ENCODE measurements around the gene LPP. TPM values are rescaled to one million over a fixed set of nuclear protein-coding genes. Genes with fewer than 3 reads are reported as not detected.

LPP gene
- total and polyA plus RNA-seq, 9 of the 15 experiments (the other 6 are each of a cell fraction or from before 2014, with no cell fraction given) = 0.07 to 0.18 TPM; not detected in 7

DNA sequence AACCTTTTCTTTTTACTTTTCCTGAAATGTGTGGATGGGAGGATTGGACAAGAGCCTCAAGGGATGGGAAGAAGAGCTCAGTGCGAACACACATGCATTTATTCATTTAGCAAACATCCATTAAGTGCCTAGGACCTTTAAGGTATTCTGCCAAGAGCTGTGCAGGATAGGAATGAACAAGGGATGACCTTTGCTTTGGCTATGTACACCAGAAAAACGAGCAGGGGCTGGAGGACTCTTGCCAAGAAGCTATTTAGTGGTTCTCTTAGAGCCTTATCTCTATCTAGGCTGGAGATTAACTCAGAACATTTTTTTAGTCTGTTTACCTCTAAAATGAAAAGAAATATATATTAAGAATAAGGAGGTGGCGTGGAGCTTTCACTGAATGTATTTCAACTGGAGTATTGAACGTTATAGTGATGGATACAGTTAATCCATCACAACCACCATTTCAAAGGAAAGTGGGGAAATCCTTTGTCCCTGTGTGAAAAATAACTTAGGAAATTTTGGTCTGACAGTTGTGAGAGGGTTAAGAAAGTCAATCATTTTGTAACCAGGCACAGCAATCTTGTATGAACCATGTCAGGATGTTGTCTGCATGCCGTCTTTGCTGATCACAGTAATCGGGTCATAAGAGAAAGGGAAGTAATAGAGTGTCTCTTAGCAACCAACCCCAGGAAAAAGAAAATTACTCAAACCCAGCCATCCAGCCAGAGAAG, 279.0 kb downstream of the LPP start:
- in situ Hi-C loops (cut with MboI) = no loop called here
- BruUV-seq (replicated peaks) = no TSS peak
- no peak overlapping the region for H3K4me2 ChIP-seq (ENCODE audit: insufficient read depth, low read length)
- intact Hi-C loops (cut with micrococcal nuclease) = no loop called here
- H3K36me3 ChIP-seq (ENCODE audit: control insufficient read depth, insufficient read depth, low read length) = no peaks in the 10 kb centered on the region
- no peak overlapping the region for H3K9ac ChIP-seq (ENCODE audit: insufficient read depth in 1 of 2, low read depth in 2 of 2, low read length in 2 of 2)
- no peak for TF ChIP-seq WHSC1 (IDR thresholded peaks at IDR 0.05; ENCODE audit: low read length)
- no peak for TF ChIP-seq ZNF311 (CRISPR knock-in tag; IDR thresholded peaks at IDR 0.05)
- H3K79me2 ChIP-seq (ENCODE audit: control insufficient read depth, insufficient read depth, low read length) = no peaks in the 10 kb centered on the region
- ATAC-seq (no peak), DNase-seq (ENCODE audit: extremely low read depth in 1 of 4, low spot score in 3 of 4) (no peak), FAIRE-seq (no peak)
- no peak overlapping the region for H3K4me3 ChIP-seq
- H2AFZ ChIP-seq (ENCODE audit: low read depth, low read length) = no peak overlapping the region
- no peaks in the 10 kb centered on the region for H4K20me1 ChIP-seq (replicated peaks; ENCODE audit: control insufficient read depth, insufficient read depth, low read length)
- H3K9me3 ChIP-seq (replicated peaks; ENCODE audit: control insufficient read depth, insufficient read depth, low read depth, low read length) = no peaks in the 10 kb centered on the region
- no peaks in the 10 kb centered on the region for H3K9me1 ChIP-seq (ENCODE audit: control insufficient read depth, insufficient read depth, low read length)
- WGBS (ENCODE audit: insufficient coverage, low coverage, missing lambda C conversion rate) = 0% methylated on average over 6 of the region's 6 CpGs
- no peak overlapping the region for H3K27ac ChIP-seq (ENCODE audit: extremely low read depth, low read depth, low read length)
- CTCF ChIA-PET (ENCODE audit: low intra/inter-chr PET ratio) = no interaction called here
- H3K27me3 ChIP-seq (ENCODE audit: control insufficient read depth in 2 of 2, insufficient read depth in 2 of 2, low read length in 2 of 2) = no peaks in the 10 kb centered on the region
- H3K4me1 ChIP-seq (replicated peaks in 1 of 2; ENCODE audit: control insufficient read depth in 2 of 2, insufficient read depth in 2 of 2, low read length in 2 of 2) = no peaks in the 10 kb centered on the region
- POLR2A ChIA-PET = no interaction called here

DNA sequence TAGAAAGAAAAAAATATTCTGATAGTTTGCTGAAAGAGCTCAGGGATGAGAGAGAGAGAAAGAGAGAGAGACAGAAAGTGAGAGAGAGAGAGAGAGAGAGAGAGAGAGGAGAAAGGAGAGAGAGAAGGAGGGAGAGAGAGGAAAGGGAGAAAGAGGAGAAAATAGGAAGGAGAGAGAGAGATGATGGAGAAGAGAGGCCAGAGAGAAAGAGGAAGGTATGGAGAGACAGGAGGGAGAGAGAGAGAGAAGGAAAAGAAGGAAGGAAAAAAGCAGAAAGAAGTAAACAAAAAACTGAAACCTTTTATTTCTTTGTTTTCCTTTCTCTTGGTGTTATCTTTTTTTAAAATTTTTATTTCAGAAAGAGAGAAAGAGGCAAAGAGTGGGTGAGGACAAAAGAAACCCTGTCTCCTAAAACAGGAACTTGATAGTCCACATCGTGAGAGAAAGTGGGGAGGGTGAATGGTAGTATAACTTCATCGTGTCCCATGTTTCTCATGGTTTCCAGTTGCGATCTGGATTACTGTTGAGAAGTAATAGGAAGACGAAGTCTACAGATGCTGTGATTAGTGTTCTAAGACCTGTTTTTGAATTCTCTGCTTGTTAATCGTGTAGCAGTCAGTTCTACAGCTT, 279.7 kb downstream of the LPP start:
- H3K4me3 ChIP-seq = no peak overlapping the region
- FAIRE-seq = no peak
- CTCF ChIA-PET (ENCODE audit: low intra/inter-chr PET ratio) = no interaction called here
- POLR2A ChIA-PET = no interaction called here
- no peaks in the 10 kb centered on the region for H3K36me3 ChIP-seq (ENCODE audit: control insufficient read depth, insufficient read depth, low read length)
- H4K20me1 ChIP-seq (replicated peaks; ENCODE audit: control insufficient read depth, insufficient read depth, low read length) = no peaks in the 10 kb centered on the region
- intact Hi-C loops (cut with micrococcal nuclease) = no loop called here
- ATAC-seq = no peak
- H3K9ac ChIP-seq (ENCODE audit: insufficient read depth in 1 of 2, low read depth in 2 of 2, low read length in 2 of 2) = no peak overlapping the region
- no peak overlapping the region for H2AFZ ChIP-seq (ENCODE audit: low read depth, low read length)
- no peaks in the 10 kb centered on the region for H3K79me2 ChIP-seq (ENCODE audit: control insufficient read depth, insufficient read depth, low read length)
- no peak overlapping the region for H3K4me2 ChIP-seq (ENCODE audit: insufficient read depth, low read length)
- H3K9me3 ChIP-seq (replicated peaks; ENCODE audit: control insufficient read depth, insufficient read depth, low read depth, low read length) = no peaks in the 10 kb centered on the region
- no peak for DNase-seq (ENCODE audit: extremely low read depth in 1 of 4, low spot score in 3 of 4)
- H3K27ac ChIP-seq (ENCODE audit: extremely low read depth, low read depth, low read length) = no peak overlapping the region
- 0% methylated on average over 5 of the region's 5 CpGs for WGBS (ENCODE audit: insufficient coverage, low coverage, missing lambda C conversion rate)
- H3K27me3 ChIP-seq (ENCODE audit: control insufficient read depth in 2 of 2, insufficient read depth in 2 of 2, low read length in 2 of 2) = no peaks in the 10 kb centered on the region
- in situ Hi-C loops (cut with MboI) = no loop called here
- no peaks in the 10 kb centered on the region for H3K9me1 ChIP-seq (ENCODE audit: control insufficient read depth, insufficient read depth, low read length)
- H3K4me1 ChIP-seq (replicated peaks in 1 of 2; ENCODE audit: control insufficient read depth in 2 of 2, insufficient read depth in 2 of 2, low read length in 2 of 2) = no peaks in the 10 kb centered on the region
- BruUV-seq (replicated peaks) = no TSS peak
- TF ChIP-seq, protein P1, sequence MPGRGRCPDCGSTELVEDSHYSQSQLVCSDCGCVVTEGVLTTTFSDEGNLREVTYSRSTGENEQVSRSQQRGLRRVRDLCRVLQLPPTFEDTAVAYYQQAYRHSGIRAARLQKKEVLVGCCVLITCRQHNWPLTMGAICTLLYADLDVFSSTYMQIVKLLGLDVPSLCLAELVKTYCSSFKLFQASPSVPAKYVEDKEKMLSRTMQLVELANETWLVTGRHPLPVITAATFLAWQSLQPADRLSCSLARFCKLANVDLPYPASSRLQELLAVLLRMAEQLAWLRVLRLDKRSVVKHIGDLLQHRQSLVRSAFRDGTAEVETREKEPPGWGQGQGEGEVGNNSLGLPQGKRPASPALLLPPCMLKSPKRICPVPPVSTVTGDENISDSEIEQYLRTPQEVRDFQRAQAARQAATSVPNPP (IDR thresholded peaks at IDR 0.05; ENCODE audit: borderline replicate concordance, insufficient read depth, insufficient read length) = no peak
- TF ChIP-seq MCM5 (IDR thresholded peaks at IDR 0.05; ENCODE audit: low read depth) (no peak), LARP7 (IDR thresholded peaks at IDR 0.05) (no peak), TAL1 (IDR thresholded peaks at IDR 0.05) (no peak), PHF8 (IDR thresholded peaks at IDR 0.05; ENCODE audit: borderline replicate concordance, low read length) (no peak), POLR2B (IDR thresholded peaks at IDR 0.05; ENCODE audit: low read depth, partially characterized antibody) (no peak), BRD9 (IDR thresholded peaks at IDR 0.05; ENCODE audit: low read depth, partially characterized antibody) (no peak), ZFP30 (CRISPR knock-in tag; IDR thresholded peaks at IDR 0.05; ENCODE audit: borderline replicate concordance) (no peak), ZNF316 (IDR thresholded peaks at IDR 0.05) (no peak)
- TF ChIP-seq, protein P2, sequence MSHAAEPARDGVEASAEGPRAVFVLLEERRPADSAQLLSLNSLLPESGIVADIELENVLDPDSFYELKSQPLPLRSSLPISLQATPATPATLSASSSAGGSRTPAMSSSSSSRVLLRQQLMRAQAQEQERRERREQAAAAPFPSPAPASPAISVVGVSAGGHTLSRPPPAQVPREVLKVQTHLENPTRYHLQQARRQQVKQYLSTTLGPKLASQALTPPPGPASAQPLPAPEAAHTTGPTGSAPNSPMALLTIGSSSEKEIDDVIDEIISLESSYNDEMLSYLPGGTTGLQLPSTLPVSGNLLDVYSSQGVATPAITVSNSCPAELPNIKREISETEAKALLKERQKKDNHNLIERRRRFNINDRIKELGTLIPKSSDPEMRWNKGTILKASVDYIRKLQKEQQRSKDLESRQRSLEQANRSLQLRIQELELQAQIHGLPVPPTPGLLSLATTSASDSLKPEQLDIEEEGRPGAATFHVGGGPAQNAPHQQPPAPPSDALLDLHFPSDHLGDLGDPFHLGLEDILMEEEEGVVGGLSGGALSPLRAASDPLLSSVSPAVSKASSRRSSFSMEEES (CRISPR knock-in tag; IDR thresholded peaks at IDR 0.05) = no peak
- TF ChIP-seq, protein P3, sequence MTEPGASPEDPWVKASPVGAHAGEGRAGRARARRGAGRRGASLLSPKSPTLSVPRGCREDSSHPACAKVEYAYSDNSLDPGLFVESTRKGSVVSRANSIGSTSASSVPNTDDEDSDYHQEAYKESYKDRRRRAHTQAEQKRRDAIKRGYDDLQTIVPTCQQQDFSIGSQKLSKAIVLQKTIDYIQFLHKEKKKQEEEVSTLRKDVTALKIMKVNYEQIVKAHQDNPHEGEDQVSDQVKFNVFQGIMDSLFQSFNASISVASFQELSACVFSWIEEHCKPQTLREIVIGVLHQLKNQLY (CRISPR knock-in tag; conservative IDR thresholded peaks at IDR 0.05) = no peak

All from K562 (cell line).